ENCODE measurements around the gene SLC13A5.
"Not testable (repeated sequence)": the region's sequence is repeated elsewhere in the genome, so short reads cannot be mapped to it uniquely, and the experiment has no call there.

Gene SLC13A5

GRCh38 chr17:6683081-6683684 lies 30.0 kb downstream of the SLC13A5 start:
- DNase-seq, result no peak

DNA sequence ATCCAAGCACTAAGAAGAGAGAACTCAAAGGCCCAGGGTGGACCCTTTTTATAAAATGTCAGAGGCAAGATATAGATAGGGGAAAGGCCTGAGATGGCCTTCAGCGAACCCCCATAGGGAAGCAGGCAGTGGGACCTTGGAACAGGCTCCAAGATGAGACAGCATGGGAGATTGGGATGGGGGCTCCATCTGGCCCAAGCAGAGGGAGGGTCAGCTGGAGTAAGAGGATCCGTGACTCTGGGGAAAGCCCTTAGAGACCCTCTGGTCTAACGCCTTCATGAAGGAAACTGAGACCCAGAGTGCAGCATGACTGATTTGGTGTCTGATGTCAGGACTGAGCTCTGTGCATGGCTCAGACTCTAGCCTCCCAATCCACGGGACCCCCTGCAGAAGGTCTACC lies 30.8 kb downstream of the SLC13A5 start:
- DNase-seq, result no peak

DNA sequence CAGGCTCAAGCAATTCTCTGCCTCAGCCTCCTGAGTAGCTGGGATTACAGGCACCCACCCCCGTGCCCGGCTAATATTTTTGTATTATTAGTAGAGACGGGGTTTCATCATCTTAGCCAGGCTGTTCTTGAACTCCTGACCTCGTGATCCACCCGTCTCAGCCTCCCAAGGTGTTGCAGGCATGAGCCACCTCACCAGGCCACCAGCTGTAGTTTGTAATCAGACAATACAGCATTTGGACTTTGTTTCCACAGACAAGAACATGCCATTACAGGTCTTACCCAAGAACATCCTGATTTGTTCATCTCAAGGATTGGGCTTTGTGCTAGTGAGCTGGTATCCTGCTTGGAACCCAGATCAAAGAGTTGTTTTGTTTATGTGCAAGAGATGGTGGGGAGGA lies 31.5 kb downstream of the SLC13A5 start:
- DNase-seq, result no peak

DNA sequence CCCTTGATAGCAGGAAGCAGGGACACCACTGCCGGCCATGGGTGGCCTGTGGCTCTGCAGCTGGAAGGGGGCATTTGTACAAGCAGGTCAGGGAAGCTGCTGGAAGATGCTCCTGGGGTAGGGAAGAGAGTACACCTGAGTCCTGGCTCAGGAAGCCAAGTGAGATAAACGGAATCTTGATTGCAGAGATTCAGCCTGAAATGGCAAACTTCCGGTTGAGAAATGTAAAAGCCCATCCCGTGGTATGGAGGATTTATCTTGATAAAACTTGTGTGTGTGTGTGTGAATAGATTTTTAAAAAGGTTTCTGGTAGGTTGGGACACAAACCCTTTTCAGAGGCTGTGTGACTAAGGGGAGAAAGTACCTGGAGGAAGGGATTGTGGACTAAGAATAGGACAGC lies 32.0 kb downstream of the SLC13A5 start:
- DNase-seq, result no peak

DNA sequence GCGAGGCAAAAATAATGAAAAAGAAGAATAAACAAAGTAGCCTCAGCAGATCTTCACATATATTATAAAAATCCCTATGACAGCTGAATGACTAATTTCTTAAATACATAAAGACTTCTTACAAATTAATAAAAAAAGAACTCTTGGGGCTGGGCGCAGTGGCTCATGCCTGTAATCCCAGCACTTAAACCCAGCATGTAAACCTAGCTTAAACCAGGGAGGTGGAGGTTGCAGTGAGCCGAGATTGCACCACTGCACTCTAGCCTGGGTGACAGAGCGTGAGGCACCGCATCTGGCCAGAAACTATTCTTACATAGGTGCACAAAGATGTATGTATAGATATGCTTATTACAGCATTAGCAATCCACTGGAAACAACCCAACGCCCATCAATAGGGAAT lies 33.9 kb downstream of the SLC13A5 start:
- no peak for DNase-seq

DNA sequence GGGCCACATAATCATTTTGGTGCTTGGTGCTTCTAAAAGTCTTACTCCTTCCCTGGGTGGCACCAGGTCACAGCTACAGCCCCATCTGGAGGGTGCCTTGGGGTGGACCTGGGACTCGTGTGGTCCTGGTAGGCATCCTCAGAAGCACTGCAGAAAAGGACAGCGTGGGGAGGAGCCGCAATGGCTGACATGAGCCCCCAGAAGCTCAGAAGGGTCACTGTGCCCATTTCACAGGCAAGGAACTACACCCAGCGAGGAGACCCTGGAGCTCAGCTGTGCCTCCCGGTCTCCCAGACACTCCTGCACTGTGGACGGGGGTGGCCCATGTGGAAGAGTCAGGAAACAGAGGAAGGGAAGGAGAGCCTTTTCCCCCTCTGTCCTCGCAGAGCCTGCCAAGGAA lies 35.2 kb downstream of the SLC13A5 start:
- no peak for DNase-seq

GRCh38 chr17:6677158-6677831 lies 35.9 kb downstream of the SLC13A5 start:
- DNase-seq, result no peak

- DNase-seq, result no peak
Observed at GRCh38 chr17:6676802-6677157, 36.4 kb downstream of the SLC13A5 start.

DNA sequence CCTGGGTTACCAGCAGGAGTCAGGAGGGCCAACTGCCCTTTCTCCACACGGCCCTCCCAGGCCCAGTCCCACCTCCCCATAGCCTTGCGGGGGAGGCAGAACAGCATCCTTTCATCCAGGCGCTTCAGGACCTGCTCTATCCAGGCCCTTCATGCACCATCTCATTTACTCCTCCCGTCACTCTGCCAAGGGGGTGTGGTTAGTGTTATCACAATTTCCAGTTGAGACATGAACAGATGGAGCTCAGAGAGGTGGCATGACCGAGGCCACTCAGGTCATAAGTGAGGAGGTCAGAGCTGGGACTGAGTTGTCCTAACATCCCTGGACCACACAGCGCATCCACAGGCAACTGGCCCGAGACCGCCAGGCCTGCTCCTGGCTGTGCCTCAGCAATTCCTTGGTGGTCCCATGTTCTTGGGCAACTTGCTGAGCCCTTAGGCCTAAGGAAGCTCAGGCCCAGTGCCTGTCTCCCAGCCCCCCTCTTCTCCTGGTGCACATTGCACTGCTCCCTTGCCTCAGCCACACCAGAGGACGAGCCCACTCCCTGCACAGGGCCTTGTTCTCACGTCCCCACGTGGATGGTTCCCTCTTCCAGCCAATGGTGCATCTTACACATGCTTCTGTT lies 37.9 kb downstream of the SLC13A5 start:
- no peak for DNase-seq

DNA sequence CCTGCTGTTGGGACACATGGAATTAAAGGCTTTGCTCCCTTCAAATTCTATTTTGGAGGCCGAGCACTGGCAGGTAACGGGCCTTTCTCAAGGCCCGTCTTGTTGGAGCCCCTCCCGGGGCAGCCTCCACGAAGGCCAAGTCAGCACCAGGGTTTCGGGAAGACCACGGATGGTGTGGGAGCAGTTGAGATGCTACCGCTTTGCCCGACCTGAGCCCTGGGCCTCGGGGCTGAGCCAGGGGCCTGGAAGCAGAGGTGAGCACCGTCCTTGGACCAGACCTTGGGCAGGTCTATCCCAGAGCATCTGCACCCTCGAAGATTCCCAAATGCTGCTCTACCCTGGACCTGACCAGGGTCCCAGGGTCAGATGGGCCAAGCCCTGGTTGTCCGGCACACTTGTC lies 38.6 kb downstream of the SLC13A5 start:
- DNase-seq, result no peak

GRCh38 chr17:6671431-6671830 lies 41.7 kb downstream of the SLC13A5 start:
- no peak for DNase-seq

DNA sequence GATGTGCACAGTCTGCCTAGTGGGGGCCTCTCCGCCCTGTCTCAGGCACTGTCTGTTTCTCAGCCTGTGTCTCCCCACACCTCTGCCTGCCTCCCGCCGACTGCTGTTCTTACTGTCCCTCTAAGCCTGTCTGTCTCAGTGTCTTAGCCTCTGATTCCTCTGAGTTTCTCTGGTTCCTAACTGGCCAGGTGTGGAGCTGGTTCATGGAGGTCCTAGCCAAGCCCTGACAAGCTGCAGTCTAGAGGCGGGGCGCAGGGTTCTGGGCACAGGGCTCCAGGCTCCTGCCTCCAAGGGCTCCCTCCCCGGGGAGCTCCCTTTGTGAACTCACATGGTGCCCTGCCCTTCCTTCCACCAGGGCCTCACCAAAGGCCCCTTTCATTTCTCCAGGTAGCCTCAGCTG lies 42.2 kb downstream of the SLC13A5 start:
- DNase-seq, result no peak

GRCh38 chr17:6670571-6670970 lies 42.6 kb downstream of the SLC13A5 start:
- DNase-seq, result no peak

GRCh38 chr17:6669479-6670212 lies 43.5 kb downstream of the SLC13A5 start:
- DNase-seq, result no peak

DNA sequence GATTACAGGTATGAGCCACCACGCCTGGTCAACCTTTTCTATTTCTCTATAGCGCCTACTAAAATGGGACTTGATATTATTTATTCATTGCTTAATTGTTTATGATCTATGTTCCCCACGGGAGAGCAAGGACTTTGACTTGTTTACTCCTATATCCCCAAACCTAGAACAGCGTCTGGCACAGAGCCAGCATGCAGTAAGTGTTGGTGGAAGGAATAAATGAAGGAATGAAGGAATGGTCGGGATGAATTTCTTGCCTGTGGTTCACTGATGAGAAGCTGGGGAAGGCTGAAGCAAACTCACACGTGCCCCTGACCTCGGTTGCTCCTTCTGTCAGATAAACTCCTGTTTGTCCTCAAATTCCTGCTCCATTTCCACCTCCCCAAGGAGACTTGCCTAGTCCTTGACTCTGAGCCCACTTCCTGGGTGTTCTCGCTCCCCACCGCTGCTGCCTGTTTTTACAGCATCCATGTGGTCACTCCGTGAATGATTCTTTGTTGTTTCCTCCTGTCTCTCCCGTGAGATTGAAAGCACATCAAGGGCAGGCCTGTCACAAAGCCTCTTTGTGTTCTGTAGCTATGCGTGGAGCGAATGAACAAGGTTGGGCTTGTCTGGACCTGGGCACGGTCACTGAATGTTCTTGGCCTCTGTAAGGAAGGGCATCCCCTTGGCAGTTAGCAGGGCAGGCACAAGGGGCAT lies 44.3 kb downstream of the SLC13A5 start:
- DNase-seq, result no peak

- no peak for DNase-seq
Observed at GRCh38 chr17:6668219-6668618, 45.0 kb downstream of the SLC13A5 start.

GRCh38 chr17:6667516-6667915 lies 45.7 kb downstream of the SLC13A5 start:
- DNase-seq, result no peak

DNA sequence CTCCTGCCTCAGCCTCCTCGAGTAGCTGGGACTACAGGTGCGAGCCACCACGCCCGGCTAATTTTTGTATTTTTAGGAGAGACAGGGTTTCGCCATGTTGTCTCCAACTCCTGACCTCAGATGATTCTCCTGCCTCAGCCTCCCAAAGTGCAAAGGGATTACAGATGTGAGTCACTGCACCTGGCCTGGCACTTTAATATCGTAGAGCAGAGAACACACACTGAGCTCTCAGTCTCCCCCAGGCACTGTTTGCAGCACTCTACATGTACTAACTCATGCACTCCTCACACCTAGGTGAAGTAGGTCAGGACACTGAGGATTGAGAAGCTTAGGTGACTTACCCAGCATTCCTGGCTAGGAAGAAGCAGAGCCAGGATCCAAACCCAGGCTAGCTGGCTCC lies 46.6 kb downstream of the SLC13A5 start:
- DNase-seq, result no peak

DNA sequence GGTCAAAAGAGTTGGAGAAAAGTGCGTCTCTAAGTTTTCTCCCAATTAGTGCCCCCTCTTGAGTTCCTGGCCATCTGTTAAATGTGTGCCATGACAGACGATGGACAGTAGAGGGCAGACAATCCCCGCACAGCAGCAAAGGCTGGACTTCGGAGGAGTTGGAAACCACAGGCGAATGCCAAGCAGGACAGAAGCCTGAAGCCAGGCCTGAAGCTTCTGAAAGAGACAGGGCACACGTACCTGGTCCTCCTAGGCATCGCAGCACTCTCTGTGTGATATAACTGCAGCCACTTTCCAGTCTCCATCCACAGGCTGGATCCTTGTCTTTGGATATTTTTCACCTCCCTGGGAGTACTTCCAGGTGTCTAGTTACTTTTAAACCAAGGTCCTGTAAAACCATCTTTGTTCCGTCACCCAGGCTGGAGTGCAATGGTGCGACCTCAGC lies 47.1 kb downstream of the SLC13A5 start:
- no peak for DNase-seq

- not testable (repeated sequence) for DNase-seq
Observed at GRCh38 chr17:6663200-6663599, 50.0 kb downstream of the SLC13A5 start.

- no peak for DNase-seq
Observed at GRCh38 chr17:6661464-6661848, 51.7 kb downstream of the SLC13A5 start.

GRCh38 chr17:6660805-6661463 lies 52.2 kb downstream of the SLC13A5 start:
- no peak for DNase-seq

- DNase-seq, result no peak
Observed at GRCh38 chr17:6660101-6660500, 53.1 kb downstream of the SLC13A5 start.
